NCI-H2227 (cell line): ENCODE data around the gene GGA2.
"Not testable (repeated sequence)": the region's sequence is repeated elsewhere in the genome, so short reads cannot be mapped to it uniquely, and the experiment has no call there.

Experiments used
- DNase-seq: peaks from one replicate; lab custom pipeline; 2025; ENCODE audit not compliant: unreplicated experiment; lab: John Stamatoyannopoulos, UW

GGA2 gene

DNA sequence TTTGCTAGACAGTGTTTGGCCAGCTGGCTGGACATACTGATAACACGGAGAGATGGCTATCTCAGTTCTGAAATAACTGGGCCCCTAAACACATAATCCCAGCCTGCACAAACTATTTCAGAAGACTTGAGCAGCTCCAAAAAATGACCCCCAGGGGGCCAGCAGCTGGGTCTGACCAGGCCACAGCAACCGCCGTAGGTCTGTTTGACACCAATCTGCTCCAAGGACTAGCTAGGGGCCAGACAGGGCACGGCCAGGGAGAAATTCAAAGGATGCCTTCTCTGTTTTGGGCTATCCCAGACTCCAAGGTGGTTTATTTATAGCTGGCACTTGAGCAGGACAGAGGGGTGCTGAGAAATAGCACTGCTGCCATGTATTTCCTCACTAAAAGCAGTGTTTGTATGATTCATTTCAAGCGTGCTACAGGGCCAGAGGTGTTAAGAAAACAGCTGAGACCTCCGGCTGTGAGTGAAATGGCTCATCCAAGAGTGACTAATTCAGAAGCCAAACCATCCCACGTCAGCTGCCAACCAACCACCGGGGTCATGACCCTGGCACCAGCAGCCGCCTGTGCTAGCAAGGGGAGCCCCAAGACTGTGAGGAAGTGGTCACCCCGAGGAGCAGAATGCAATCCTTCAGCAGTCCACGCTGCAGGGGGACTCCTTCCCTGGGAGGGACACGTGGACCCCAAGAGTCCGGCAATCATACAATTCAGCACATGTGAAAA, 5.7 kb downstream of the GGA2 start:
- DNase-seq: peak; percentile 50

GRCh38 chr16:23504076-23504452, 6.2 kb downstream of the GGA2 start:
- no peak for DNase-seq

DNA sequence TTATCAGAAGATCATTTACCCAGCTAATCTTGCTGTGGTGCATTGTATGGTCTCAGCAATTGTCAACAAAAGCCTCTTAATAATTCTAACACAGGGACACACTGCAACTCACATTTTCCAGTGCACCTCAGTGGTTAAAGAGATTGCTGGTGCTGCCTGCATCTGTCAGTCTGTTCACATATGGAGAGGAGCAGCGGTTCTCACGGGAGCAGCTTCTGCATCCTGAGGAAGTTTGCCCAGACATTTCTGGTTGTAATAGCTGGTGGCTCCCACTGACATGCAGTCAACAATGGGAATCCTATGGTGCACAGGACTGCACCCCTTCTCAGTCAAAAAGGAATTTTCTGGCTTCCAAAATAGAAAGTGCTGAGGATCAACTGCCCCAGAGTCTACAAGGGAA, 7.8 kb downstream of the GGA2 start:
- no peak for DNase-seq

GRCh38 chr16:23501291-23501690, 9.0 kb downstream of the GGA2 start:
- DNase-seq: no peak

GRCh38 chr16:23500862-23501225, 9.4 kb downstream of the GGA2 start:
- no peak for DNase-seq

DNA sequence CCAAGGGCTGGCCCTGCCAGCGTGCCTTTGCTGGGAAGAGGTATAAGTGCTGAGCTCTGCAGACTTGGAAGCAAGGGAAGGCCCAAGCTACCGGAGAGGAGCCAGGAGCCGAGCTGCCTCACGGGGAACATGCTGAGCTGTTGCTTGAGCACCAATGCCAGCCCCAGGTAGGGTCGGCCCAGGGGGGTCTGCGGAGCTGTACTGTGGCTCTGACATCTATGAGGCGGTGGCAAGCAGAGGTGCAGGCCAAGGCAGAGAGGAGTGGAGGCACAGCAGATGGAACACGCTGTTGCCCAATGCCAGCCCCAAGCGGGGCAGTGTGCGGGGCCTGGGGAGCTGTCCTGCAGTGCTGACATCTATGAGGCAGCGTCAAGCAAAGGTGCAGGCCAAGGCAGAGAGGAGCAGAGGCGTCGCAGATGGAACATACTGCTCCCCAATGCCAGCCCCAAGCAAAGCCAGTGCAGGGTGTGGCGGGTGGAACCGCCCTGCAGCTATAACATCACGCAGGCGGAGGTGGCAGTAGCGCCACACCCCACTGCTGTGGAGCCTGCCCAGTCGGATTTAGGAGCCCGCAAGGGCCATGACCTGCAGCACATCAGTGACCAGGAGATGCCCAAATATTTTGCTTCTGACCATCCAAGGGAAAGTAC, 10.0 kb downstream of the GGA2 start:
- DNase-seq: no peak

- DNase-seq: no peak
Measured at GRCh38 chr16:23499801-23500200, 10.5 kb downstream of the GGA2 start.

DNA sequence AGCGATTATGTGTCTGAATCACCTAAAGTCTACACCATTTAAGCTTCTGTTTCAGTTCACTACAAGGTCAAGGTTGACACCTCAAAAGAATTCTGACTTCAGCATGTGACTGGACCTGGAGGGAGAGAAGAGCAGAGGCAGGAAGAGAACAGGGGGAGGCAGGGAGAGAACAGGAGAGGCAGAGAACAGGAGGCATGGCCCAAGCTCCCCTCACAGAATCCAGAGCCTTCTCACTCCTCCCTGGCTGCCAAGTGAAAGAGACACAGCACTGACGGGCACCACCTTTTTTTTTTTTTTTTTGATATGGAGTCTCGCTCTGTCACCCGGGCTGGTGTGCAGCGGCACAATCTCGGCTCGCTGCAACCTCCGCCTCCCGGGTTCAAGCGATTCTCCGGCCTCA, 11.4 kb downstream of the GGA2 start:
- no peak for DNase-seq

DNA sequence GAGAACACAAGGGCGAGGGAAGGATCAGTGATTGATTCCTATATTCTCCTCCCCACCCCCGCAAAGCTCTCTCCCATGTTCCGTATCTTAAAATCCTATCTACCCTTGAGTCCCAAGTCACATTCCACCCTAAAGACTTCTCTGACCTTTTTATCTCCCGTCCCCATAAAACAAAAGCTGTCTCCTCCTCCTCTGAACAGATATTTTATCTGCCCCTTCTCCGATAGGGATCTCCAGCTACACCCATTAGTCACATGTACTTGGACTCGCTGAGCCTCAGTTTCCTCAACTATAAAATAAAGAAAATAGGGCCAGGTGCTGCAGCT, 12.8 kb downstream of the GGA2 start:
- no peak for DNase-seq

GRCh38 chr16:23496821-23497542, 13.3 kb downstream of the GGA2 start:
- DNase-seq: peak; percentile 54

DNA sequence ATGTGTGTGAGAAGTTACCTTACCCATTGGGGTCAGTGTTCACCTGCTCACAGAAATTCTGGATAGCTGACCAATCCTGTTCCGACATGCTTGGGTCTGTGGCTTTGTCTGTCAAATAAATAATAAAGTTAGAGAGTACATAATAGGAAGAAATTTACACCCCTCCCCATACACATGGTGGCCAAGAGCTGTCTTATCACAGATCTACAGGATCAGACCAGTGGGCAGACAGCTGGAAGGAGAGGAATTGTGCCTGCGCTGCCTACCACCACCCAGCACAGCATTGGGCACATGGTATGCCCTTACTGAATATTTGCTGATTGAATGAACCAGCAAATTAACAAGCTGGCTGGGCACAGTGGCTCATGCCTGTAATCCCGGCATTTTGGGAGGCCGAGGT, 14.6 kb downstream of the GGA2 start:
- no peak for DNase-seq

DNA sequence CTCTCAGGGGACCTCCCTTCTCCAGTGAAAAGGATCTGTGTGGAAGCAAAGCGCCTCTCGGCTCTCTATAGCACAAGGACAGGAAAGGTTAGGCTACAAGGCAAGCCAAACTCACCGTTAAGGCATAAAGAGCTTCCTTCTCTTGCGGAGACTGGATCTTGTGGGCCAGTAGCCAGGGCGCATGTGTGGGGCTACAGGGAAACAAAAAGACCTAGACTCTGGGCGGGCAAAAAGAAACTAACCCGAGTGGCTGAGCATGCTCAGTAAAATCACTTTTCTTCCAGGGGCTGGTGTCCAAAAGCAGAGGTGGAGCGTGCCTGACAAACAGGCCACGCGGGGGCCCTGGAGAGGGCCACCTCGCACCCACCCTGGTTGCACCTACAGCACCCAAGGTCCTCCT, 16.1 kb downstream of the GGA2 start:
- no peak for DNase-seq

GRCh38 chr16:23491490-23492391, 18.6 kb downstream of the GGA2 start:
- no peak for DNase-seq

DNA sequence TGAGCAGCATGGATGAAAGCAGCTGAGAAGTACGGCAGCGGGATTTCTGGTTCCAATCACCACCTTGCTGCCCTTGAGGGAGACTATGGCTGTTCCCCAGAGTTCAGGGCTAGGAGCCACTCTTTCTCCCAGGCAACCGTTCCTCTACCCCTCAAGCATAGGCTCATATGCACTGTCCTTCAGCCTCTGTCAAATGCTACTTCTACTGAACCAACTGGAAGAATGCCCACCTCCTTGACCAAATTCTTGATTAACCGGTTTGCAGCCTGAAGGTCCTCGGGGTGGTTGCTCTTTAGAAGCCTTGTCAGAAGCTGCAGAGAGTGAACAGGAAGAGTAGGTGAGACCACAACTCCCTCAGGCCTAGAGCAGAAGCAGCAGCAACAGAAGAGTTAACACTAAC, 23.8 kb downstream of the GGA2 start:
- DNase-seq: no peak

- no peak for DNase-seq
Measured at GRCh38 chr16:23485841-23486240, 24.5 kb downstream of the GGA2 start.

DNA sequence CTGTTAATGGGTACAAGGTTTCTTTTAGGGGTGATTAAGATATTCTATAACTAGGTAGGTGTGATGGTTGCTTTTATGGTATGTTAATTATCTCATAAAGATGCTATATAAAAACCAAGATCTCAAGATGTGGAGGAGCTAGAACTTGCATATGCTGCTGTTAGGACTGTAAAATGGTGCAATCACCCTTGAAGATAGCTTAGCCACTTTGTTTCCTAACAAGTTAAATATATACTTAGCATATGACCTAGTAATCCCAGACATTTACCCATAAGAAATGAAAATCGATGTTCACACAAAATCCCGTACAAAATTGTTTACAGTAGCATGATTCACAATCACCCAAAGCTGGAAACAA, 25.1 kb downstream of the GGA2 start:
- DNase-seq: no peak

DNA sequence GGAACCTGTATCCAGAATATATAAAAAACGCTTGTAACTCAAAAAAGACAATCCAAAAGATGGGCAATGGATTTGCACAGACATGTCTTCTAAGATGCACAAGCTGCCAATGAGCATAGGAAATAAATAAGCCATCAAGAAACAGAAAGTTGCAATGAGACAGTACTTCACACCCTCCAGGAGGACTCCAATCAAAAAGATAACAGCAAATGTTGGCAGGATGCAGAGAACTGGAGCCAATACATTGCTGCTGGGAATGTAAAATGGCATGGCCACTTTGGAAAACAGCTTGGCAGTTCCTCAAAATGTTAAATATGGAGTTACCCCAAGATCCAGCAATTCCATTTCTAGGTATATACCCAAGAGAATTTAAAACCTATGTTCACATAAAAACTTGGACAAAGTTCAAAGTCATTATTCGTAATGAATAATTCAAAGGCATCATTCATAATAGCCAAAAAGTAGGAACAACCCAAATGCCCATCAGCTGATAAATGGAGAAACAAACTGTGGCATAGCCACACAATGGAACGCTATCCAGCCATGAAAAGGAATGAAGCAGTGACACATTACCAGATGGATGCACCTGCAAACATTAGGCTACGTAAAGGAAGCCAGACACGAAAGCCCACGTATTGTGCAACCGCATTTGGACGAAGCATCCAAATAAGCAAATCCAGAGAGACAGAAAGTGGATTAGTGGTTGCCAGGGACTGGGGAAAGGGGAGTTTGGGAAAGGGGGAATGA, 25.6 kb downstream of the GGA2 start:
- no peak for DNase-seq

DNA sequence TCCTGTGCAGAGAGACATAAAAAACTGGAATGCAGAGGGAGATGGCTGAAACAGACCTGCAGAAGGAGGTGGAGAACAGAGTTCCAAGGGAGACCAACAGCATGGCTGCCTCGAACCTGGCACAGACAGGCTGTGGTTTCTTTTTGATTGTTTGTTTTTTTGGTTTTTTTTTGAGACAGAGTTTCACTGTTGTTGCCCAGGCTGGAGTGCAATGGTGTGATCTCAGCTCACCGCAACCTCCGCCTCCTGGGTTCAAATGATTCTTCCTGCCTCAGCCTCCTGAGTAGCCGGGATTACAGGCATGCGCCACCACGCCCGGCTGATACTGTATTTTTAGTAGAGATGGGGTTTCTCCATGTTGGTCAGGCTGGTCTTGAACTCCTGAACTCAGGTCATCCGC, 26.8 kb downstream of the GGA2 start:
- not testable (repeated sequence) for DNase-seq

- no peak for DNase-seq
Measured at GRCh38 chr16:23482778-23483177, 27.5 kb downstream of the GGA2 start.

DNA sequence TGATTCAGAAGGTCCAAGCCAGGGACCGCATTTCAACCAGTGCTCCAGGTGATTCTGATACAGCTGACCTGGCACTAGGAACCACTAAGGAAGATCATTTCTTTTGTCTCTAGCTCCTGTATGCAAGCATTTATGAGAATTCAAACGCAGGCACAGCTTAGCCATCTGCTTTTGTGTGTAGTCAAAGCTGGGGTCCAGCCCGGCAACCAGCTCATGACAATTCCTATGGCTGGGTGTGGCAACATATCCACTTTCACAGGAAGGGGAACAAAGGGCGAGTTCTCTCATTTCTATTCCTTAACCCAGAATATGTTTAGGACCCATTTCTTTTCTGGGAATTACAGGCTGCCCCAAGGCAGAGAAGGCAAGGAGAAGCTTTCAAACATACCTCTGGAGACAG, 30.0 kb downstream of the GGA2 start:
- no peak for DNase-seq

- DNase-seq: no peak
Measured at GRCh38 chr16:23479138-23479537, 31.2 kb downstream of the GGA2 start.
